Measurements from ENCODE around the gene NUBP2. TPM values are rescaled to one million over a fixed set of nuclear protein-coding genes. Genes with fewer than 3 reads are reported as not detected.
A peak's percentile ranks its signal among the peaks of the same experiment; 100 is the strongest.

Gene NUBP2
- total RNA-seq, 1 donor from 2014 or later, result 40.7 TPM

GRCh38 chr16:1776991-1777374 lies 5.8 kb upstream of the NUBP2 start:
- H3K9ac ChIP-seq (ENCODE audit: low read depth in 1 of 3, low read length in 3 of 3), result no peak overlapping the region

DNA sequence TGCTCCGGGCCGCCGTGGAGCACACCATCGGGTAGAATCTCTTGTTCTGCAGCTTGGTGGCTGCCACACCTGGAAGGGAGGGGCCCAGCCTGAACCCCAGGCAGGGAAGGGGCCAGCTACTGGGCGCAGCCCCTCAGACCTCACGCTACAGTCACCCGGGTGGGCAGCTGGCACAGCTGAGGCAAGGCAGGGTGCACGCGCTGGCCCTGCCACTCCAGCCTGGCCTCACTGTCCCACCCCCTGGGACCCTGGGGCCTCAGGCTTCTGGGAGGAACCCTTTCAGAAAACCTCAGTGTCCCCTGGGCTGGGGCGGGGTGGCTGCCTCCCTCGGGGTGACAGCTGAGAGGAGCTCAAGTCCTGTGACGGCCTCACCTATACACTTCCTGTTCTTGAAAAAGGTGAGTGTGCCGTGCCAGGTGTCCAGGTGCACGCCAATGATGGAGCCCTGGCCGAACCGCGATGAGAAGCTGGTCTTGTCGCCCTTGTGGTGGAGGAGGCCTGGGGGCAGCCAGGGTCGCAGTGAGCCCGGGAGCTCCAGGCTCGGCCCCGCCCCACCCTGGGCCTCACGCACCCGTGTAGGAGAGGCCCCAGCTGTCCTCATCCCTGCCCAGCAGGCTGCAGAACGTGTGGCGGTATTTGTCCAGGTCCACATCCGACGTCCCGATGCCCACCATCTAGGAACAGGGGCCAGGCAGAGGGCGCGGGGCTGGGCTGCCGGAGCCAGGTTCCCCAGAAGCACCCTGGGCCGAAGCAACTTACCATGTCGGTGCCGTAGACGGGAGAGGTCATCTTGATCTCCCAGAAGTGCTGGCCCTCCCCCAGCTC lies 5.2 kb upstream of the NUBP2 start:
- H3K9me3 ChIP-seq (ENCODE audit: control insufficient read depth in 3 of 3, low read length in 3 of 3), result no peaks in the 10 kb centered on the region
- H3K27ac ChIP-seq (ENCODE audit: low read depth, low read length), result no peak overlapping the region
- H3K27me3 ChIP-seq (ENCODE audit: control insufficient read depth in 3 of 3, insufficient read depth in 3 of 3, low read length in 3 of 3), result no peaks in the 10 kb centered on the region
- H3K4me1 ChIP-seq (ENCODE audit: control insufficient read depth in 3 of 3, insufficient read depth in 3 of 3, low read length in 3 of 3), result peaks cover 34 to 56% (median 41%) of the 10 kb centered on the region in 3 donors
- H3K9ac ChIP-seq (ENCODE audit: low read depth in 1 of 3, low read length in 3 of 3), result no peak overlapping the region
- H3K36me3 ChIP-seq (ENCODE audit: control insufficient read depth in 3 of 3, insufficient read depth in 3 of 3, low read length in 3 of 3), result peaks cover 36 to 59% (median 39%) of the 10 kb centered on the region in 3 donors
- no peak overlapping the region for H3K4me3 ChIP-seq (ENCODE audit: low read length in 3 of 3)

More at GRCh38 chr16:1776991-1777374, 5.8 kb upstream of the NUBP2 start:
- H3K4me1 ChIP-seq (ENCODE audit: control insufficient read depth in 3 of 3, insufficient read depth in 3 of 3, low read length in 3 of 3), result peaks cover 39 to 62% (median 46%) of the 10 kb centered on the region in 3 donors
- H3K27me3 ChIP-seq (ENCODE audit: control insufficient read depth in 3 of 3, insufficient read depth in 3 of 3, low read length in 3 of 3), result no peaks in the 10 kb centered on the region
- no peak overlapping the region for H3K4me3 ChIP-seq (ENCODE audit: low read length in 3 of 3)
- no peaks in the 10 kb centered on the region for H3K9me3 ChIP-seq (ENCODE audit: control insufficient read depth in 3 of 3, low read length in 3 of 3)
- H3K27ac ChIP-seq (ENCODE audit: low read depth, low read length), result no peak overlapping the region
- peaks cover 36 to 59% (median 39%) of the 10 kb centered on the region in 3 donors for H3K36me3 ChIP-seq (ENCODE audit: control insufficient read depth in 3 of 3, insufficient read depth in 3 of 3, low read length in 3 of 3)

DNA sequence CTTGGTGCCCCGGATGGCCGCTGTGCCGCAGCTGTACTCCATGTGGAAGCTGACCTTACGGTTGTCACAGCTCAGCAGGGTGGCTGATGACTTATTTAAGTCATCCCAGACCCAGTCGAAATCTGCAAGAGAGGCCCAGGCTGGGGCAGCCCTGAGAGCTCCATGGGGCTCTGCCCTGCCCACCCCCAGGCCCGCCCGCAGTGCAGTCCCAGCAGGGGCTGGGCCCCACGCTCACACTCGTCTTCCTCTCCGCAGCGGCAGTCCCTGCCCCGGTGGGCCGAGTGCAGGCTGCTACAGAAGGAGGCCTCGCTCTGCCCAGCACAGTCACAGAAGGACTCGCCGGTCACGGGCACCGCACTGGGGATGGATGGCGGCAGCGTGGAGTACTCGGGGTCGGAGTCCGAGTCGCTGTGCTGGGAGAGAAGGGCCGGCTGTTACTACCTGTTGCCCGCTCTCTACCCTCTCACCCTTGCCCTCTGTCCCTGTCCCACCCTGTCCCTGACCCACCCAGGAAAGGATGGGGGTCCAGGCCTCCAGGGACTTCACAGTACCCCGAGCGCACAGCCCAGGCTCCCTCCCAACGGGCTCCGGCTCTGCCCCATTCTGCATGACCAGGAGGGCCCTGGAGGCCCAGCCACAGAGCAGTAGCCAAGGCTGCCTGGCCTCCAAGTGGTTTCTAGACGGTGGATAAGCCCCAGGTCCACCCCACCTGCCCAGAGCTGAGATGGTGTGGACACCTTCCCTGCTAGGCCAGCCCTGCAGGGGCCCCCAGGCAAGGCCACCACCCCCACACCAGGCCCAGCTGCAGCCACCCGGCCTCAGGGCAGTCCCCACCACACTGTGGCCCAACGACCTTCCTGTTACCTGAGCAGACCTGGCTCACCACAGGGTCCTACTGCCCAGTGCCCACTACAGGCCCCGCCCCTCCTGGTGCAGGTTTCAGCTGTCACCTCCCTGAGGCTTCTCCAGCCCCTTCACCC lies 4.3 kb upstream of the NUBP2 start:
- H3K4me1 ChIP-seq (ENCODE audit: control insufficient read depth in 3 of 3, insufficient read depth in 3 of 3, low read length in 3 of 3), result peaks cover 33 to 56% (median 43%) of the 10 kb centered on the region in 3 donors
- H3K27me3 ChIP-seq (ENCODE audit: control insufficient read depth in 3 of 3, insufficient read depth in 3 of 3, low read length in 3 of 3), result no peaks in the 10 kb centered on the region
- peaks cover 36 to 59% (median 39%) of the 10 kb centered on the region in 3 donors for H3K36me3 ChIP-seq (ENCODE audit: control insufficient read depth in 3 of 3, insufficient read depth in 3 of 3, low read length in 3 of 3)
- no peak overlapping the region for H3K9ac ChIP-seq (ENCODE audit: low read depth in 1 of 3, low read length in 3 of 3)
- H3K4me3 ChIP-seq (ENCODE audit: low read length in 3 of 3), result no peak overlapping the region
- no peaks in the 10 kb centered on the region for H3K9me3 ChIP-seq (ENCODE audit: control insufficient read depth in 3 of 3, low read length in 3 of 3)
- no peak overlapping the region for H3K27ac ChIP-seq (ENCODE audit: low read depth, low read length)

- H3K9ac ChIP-seq (ENCODE audit: low read depth in 1 of 3, low read length in 3 of 3), result peak overlapping the region in 1 of 3 donors; percentile 50
- H3K36me3 ChIP-seq (ENCODE audit: control insufficient read depth in 3 of 3, insufficient read depth in 3 of 3, low read length in 3 of 3), result peaks cover 36 to 59% (median 39%) of the 10 kb centered on the region in 3 donors
- no peak overlapping the region for H3K4me3 ChIP-seq (ENCODE audit: low read length in 3 of 3)
- no peak overlapping the region for H3K27ac ChIP-seq (ENCODE audit: low read depth, low read length)
- no peaks in the 10 kb centered on the region for H3K9me3 ChIP-seq (ENCODE audit: control insufficient read depth in 3 of 3, low read length in 3 of 3)
- H3K27me3 ChIP-seq (ENCODE audit: control insufficient read depth in 3 of 3, insufficient read depth in 3 of 3, low read length in 3 of 3), result no peaks in the 10 kb centered on the region
- peaks cover 31 to 56% (median 42%) of the 10 kb centered on the region in 3 donors for H3K4me1 ChIP-seq (ENCODE audit: control insufficient read depth in 3 of 3, insufficient read depth in 3 of 3, low read length in 3 of 3)
Observed at GRCh38 chr16:1779234-1779701, 3.5 kb upstream of the NUBP2 start.

DNA sequence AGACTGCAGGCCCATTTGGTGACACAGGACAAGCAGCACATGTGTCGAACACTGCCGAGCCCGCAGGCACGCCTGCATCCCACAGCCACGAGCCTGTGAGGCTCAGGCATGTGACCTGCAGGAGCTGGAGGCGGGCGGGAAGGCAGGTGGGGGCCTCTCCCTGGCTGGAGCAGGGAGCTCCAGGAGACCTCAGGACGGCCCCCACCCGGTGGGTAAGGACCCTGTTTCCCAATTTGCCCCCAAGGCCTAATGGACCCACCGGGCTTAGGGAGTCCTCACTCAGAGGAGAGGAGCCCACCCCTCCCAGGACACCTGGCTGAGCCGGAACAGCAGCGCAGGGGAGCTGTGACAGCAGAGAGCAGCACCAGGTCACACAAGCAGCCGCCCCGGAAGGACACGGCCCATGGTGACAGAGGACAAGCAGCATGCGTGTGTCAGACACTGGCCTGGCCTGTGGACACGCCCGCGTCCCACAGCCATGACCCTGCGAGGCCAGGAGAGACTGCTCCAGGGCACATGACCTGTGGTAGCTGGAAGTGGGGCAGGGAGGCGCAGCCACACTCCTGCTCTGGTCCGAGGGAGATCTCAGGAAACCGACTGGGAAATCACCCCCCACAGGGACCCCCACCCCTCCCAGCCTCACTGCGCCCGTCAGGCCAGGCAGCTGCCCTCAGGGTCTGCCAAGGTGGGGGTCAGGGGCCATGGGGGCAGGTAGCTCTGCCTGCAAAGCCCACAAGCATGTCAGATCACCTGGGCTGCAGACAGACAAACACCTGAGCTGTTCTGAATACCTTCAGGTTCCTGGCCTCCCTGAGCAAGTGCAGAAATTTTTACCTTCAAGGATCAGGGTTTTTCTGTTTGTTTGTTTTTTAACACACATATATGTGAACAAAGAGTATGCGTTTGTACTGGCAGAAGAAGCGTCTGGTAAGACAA lies 2.8 kb upstream of the NUBP2 start:
- H3K9me3 ChIP-seq (ENCODE audit: control insufficient read depth in 3 of 3, low read length in 3 of 3), result no peaks in the 10 kb centered on the region
- H3K9ac ChIP-seq (ENCODE audit: low read depth in 1 of 3, low read length in 3 of 3), result peak overlapping the region; percentile 14 to 92 (median 33)
- H3K27ac ChIP-seq (ENCODE audit: low read depth, low read length), result peak overlapping the region; percentile 25
- H3K4me1 ChIP-seq (ENCODE audit: control insufficient read depth in 3 of 3, insufficient read depth in 3 of 3, low read length in 3 of 3), result peaks cover 26 to 53% (median 37%) of the 10 kb centered on the region in 3 donors
- peaks cover 35 to 55% (median 38%) of the 10 kb centered on the region in 3 donors for H3K36me3 ChIP-seq (ENCODE audit: control insufficient read depth in 3 of 3, insufficient read depth in 3 of 3, low read length in 3 of 3)
- no peak overlapping the region for H3K4me3 ChIP-seq (ENCODE audit: low read length in 3 of 3)
- H3K27me3 ChIP-seq (ENCODE audit: control insufficient read depth in 3 of 3, insufficient read depth in 3 of 3, low read length in 3 of 3), result no peaks in the 10 kb centered on the region

DNA sequence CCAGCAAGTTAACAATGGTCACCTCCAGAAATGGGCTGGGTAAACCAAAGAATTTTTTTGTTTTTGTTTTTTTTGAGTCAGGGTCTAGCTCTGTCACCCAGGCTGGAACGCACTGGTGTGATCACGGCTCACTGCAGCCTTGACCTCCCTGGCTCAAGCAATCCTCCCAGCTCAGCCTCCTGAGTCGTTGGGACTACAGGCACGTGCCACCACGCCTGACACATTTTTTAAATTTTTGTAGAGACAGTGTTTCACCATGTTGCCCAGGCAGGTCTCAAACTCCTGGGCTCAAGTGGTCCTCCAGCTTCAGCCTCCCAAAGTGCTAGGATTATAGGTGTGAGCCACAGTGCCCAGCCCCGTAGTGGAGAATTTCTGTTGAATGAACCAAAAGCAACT lies 2.1 kb upstream of the NUBP2 start:
- peaks cover 30 to 53% (median 39%) of the 10 kb centered on the region in 3 donors for H3K4me1 ChIP-seq (ENCODE audit: control insufficient read depth in 3 of 3, insufficient read depth in 3 of 3, low read length in 3 of 3)
- peak overlapping the region; percentile 82 to 92 (median 82) for H3K9ac ChIP-seq (ENCODE audit: low read depth in 1 of 3, low read length in 3 of 3)
- no peaks in the 10 kb centered on the region for H3K27me3 ChIP-seq (ENCODE audit: control insufficient read depth in 3 of 3, insufficient read depth in 3 of 3, low read length in 3 of 3)
- peak overlapping the region in 2 of 3 donors; percentile 87 to 89 for H3K4me3 ChIP-seq (ENCODE audit: low read length in 3 of 3)
- no peaks in the 10 kb centered on the region for H3K9me3 ChIP-seq (ENCODE audit: control insufficient read depth in 3 of 3, low read length in 3 of 3)
- H3K27ac ChIP-seq (ENCODE audit: low read depth, low read length), result peak overlapping the region; percentile 25
- H3K36me3 ChIP-seq (ENCODE audit: control insufficient read depth in 3 of 3, insufficient read depth in 3 of 3, low read length in 3 of 3), result peaks cover 32 to 49% (median 36%) of the 10 kb centered on the region in 3 donors

- H3K9me3 ChIP-seq (ENCODE audit: control insufficient read depth in 3 of 3, low read length in 3 of 3), result no peaks in the 10 kb centered on the region
- H3K36me3 ChIP-seq (ENCODE audit: control insufficient read depth in 3 of 3, insufficient read depth in 3 of 3, low read length in 3 of 3), result peaks cover 32 to 43% (median 34%) of the 10 kb centered on the region in 3 donors
- peak overlapping the region; percentile 82 to 92 (median 82) for H3K9ac ChIP-seq (ENCODE audit: low read depth in 1 of 3, low read length in 3 of 3)
- H3K27ac ChIP-seq (ENCODE audit: low read depth, low read length), result peak overlapping the region; percentile 80
- peaks cover 32 to 58% (median 42%) of the 10 kb centered on the region in 3 donors for H3K4me1 ChIP-seq (ENCODE audit: control insufficient read depth in 3 of 3, insufficient read depth in 3 of 3, low read length in 3 of 3)
- peak overlapping the region; percentile 87 to 89 (median 87) for H3K4me3 ChIP-seq (ENCODE audit: low read length in 3 of 3)
- H3K27me3 ChIP-seq (ENCODE audit: control insufficient read depth in 3 of 3, insufficient read depth in 3 of 3, low read length in 3 of 3), result no peaks in the 10 kb centered on the region
Observed at GRCh38 chr16:1781254-1781653, 1.5 kb upstream of the NUBP2 start.

DNA sequence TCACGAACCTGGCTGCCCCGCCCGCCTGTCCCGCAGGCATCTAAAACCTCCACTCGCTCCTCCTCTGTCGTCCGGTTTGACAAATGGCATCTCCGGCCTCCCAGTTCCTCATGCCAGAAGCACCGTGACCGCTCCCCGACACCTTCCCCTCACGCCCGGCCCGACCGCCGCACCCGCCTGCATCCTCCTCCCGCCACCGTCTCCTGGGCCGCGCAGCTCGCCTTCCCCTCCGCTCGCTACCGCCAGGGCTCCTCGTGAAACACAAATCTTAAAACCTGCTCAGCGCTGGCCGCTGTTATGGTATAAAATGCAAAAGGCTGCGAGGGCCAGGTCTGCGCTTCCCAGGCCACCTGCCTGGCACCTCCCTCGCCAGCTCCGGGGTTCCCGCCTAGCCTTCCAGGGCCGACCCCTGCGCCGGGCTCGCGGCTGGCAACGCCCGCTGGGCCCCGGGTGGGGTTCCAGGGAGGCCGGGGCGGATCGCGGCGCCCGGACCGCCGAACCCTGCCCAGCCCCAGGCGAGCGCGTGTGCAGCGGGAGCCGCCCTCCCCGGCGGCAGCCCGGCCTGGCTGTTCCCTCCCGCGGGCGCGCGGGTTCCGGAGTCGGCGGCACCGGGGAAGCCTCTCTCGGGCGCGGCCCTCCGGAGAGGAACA lies 877 bp upstream of the NUBP2 start:
- peak overlapping the region; percentile 87 to 89 (median 87) for H3K4me3 ChIP-seq (ENCODE audit: low read length in 3 of 3)
- H3K9ac ChIP-seq (ENCODE audit: low read depth in 1 of 3, low read length in 3 of 3), result peak overlapping the region; percentile 82 to 92 (median 82)
- H3K4me1 ChIP-seq (ENCODE audit: control insufficient read depth in 3 of 3, insufficient read depth in 3 of 3, low read length in 3 of 3), result peaks cover 32 to 58% (median 42%) of the 10 kb centered on the region in 3 donors
- no peaks in the 10 kb centered on the region for H3K27me3 ChIP-seq (ENCODE audit: control insufficient read depth in 3 of 3, insufficient read depth in 3 of 3, low read length in 3 of 3)
- H3K36me3 ChIP-seq (ENCODE audit: control insufficient read depth in 3 of 3, insufficient read depth in 3 of 3, low read length in 3 of 3), result peaks cover 27 to 43% (median 35%) of the 10 kb centered on the region in 3 donors
- H3K27ac ChIP-seq (ENCODE audit: low read depth, low read length), result peak overlapping the region; percentile 80
- no peaks in the 10 kb centered on the region for H3K9me3 ChIP-seq (ENCODE audit: control insufficient read depth in 3 of 3, low read length in 3 of 3)
